Vagina (tissue), 2 donors: Measurements from ENCODE around the gene PRKCQ.

Experiments
- CTCF ChIP-seq, 3 experiments: fragments of 450-650 bp in 2 of 3; fragments of 200-600 bp in 1 of 3; sonication (generic) in 1 of 3; IDR thresholded peaks; one replicate each; pipeline ENCODE4 v1.5.1; 2017 to 2019; ENCODE audit warnings: antibody characterized with exemption in 3 of 3, mild to moderate bottlenecking in 2 of 3, moderate library complexity in 2 of 3
- POLR2A ChIP-seq, 2 donors: fragments of 450-650 bp; IDR thresholded peaks; one replicate each; pipeline ENCODE4 v1.6.1; 2017; ENCODE audit warnings: antibody characterized with exemption in 2 of 2, mild to moderate bottlenecking in 2 of 2, moderate library complexity in 2 of 2
- POLR2AphosphoS5 ChIP-seq, 2 donors: sonication (generic); formaldehyde crosslinking; IDR thresholded peaks; one replicate each; pipeline ENCODE4 v1.9.0; 2017; ENCODE audit warnings: antibody characterized with exemption in 2 of 2, mild to moderate bottlenecking in 2 of 2, low read depth in 1 of 2; ENCODE audit not compliant: insufficient read depth in 1 of 2

- TF ChIP-seq CTCF (IDR thresholded peaks at IDR 0.05): no peak
- TF ChIP-seq POLR2AphosphoS5 (IDR thresholded peaks at IDR 0.05; ENCODE audit: insufficient read depth in 1 of 2, low read depth in 1 of 2): no peak
- no peak for TF ChIP-seq POLR2A (IDR thresholded peaks at IDR 0.05)
Measured at GRCh38 chr10:6561552-6561951, 18.5 kb downstream of the PRKCQ start.
